ENCODE measurements around the gene AQP6. TPM values are rescaled to one million over a fixed set of nuclear protein-coding genes. Genes with fewer than 3 reads are reported as not detected.

AQP6 gene
- total RNA-seq, 2 experiments from 2014 or later, result not detected

- Histone ChIP-seq H3K9me3 (ENCODE audit: low read length) (no peaks in the 10 kb centered on the region), H3K4me3 (ENCODE audit: low read depth, low read length, poor library complexity, severe bottlenecking) (no peak overlapping the region), H3K4me2 (ENCODE audit: low read length) (no peak overlapping the region), H4K20me1 (ENCODE audit: insufficient read depth, low read length) (peaks cover 16% of the 10 kb centered on the region), H3K4me1 (ENCODE audit: insufficient read depth, low read length, poor library complexity, severe bottlenecking) (peaks cover 28% of the 10 kb centered on the region), H3K79me2 (ENCODE audit: insufficient read depth, low read depth, low read length) (peaks cover 82% of the 10 kb centered on the region), H3K36me3 (ENCODE audit: insufficient read depth, low read length) (peaks cover 79% of the 10 kb centered on the region), H2AFZ (ENCODE audit: low read length) (no peak overlapping the region), H3K27ac (ENCODE audit: low read depth, low read length, poor library complexity, severe bottlenecking) (no peak overlapping the region), H3K9me2 (ENCODE audit: insufficient read depth, low read length) (no peaks in the 10 kb centered on the region)
- DNase-seq (ENCODE audit: low spot score), result no peak
- POLR2A ChIA-PET, result interaction anchor here (0.6 to 2.4 kb wide), 4 partner anchors 11 to 349 kb away, joined by 3 to 10 read pairs (median 3); no protein-coding TSS in a partner anchor
- CTCF ChIA-PET (ENCODE audit: unreplicated experiment), result interaction anchor here (0.9 kb wide), 1 partner anchor 13 kb away, joined by 3 read pairs; no protein-coding TSS in a partner anchor
- no TSS peak for BruUV-seq (replicated peaks)
- intact Hi-C loops (cut with micrococcal nuclease; ENCODE audit: unreplicated experiment), result no loop called here
- TF ChIP-seq EZH2phosphoT487 (IDR thresholded peaks at IDR 0.05; ENCODE audit: borderline replicate concordance, low read depth, low read length), result no peak
- TF ChIP-seq, protein P1, sequence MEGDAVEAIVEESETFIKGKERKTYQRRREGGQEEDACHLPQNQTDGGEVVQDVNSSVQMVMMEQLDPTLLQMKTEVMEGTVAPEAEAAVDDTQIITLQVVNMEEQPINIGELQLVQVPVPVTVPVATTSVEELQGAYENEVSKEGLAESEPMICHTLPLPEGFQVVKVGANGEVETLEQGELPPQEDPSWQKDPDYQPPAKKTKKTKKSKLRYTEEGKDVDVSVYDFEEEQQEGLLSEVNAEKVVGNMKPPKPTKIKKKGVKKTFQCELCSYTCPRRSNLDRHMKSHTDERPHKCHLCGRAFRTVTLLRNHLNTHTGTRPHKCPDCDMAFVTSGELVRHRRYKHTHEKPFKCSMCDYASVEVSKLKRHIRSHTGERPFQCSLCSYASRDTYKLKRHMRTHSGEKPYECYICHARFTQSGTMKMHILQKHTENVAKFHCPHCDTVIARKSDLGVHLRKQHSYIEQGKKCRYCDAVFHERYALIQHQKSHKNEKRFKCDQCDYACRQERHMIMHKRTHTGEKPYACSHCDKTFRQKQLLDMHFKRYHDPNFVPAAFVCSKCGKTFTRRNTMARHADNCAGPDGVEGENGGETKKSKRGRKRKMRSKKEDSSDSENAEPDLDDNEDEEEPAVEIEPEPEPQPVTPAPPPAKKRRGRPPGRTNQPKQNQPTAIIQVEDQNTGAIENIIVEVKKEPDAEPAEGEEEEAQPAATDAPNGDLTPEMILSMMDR (conservative IDR thresholded peaks at IDR 0.05; ENCODE audit: low read length), result no peak
These were observed 44.9 kb downstream of the AQP6 start for GRCh38 chr12:50017641-50018040.

GRCh38 chr12:50018154-50018553, 45.4 kb downstream of the AQP6 start:
- Histone ChIP-seq H3K4me2 (ENCODE audit: low read length) (no peak overlapping the region), H3K9me3 (ENCODE audit: low read length) (no peaks in the 10 kb centered on the region), H3K27ac (ENCODE audit: low read depth, low read length, poor library complexity, severe bottlenecking) (no peak overlapping the region), H2AFZ (ENCODE audit: low read length) (no peak overlapping the region), H3K79me2 (ENCODE audit: insufficient read depth, low read depth, low read length) (peaks cover 82% of the 10 kb centered on the region), H4K20me1 (ENCODE audit: insufficient read depth, low read length) (peaks cover 21% of the 10 kb centered on the region), H3K9me2 (ENCODE audit: insufficient read depth, low read length) (no peaks in the 10 kb centered on the region), H3K36me3 (ENCODE audit: insufficient read depth, low read length) (peaks cover 79% of the 10 kb centered on the region), H3K4me1 (ENCODE audit: insufficient read depth, low read length, poor library complexity, severe bottlenecking) (peaks cover 33% of the 10 kb centered on the region), H3K4me3 (ENCODE audit: low read depth, low read length, poor library complexity, severe bottlenecking) (no peak overlapping the region)
- intact Hi-C loops (cut with micrococcal nuclease; ENCODE audit: unreplicated experiment), result no loop called here
- ChIA-PET CTCF (ENCODE audit: unreplicated experiment) (interaction anchor here (0.9 kb wide), 1 partner anchor 13 kb away, joined by 3 read pairs; no protein-coding TSS in a partner anchor), POLR2A (interaction anchor here (0.7 to 2.4 kb wide), 3 partner anchors 9 to 219 kb away, joined by 3 to 10 read pairs (median 5); no protein-coding TSS in a partner anchor)
- no peak for TF ChIP-seq EZH2phosphoT487 (IDR thresholded peaks at IDR 0.05; ENCODE audit: borderline replicate concordance, low read depth, low read length)
- TF ChIP-seq, protein P1 (conservative IDR thresholded peaks at IDR 0.05; ENCODE audit: low read length), result no peak
- BruUV-seq (replicated peaks), result no TSS peak
- no peak for DNase-seq (ENCODE audit: low spot score)

DNA sequence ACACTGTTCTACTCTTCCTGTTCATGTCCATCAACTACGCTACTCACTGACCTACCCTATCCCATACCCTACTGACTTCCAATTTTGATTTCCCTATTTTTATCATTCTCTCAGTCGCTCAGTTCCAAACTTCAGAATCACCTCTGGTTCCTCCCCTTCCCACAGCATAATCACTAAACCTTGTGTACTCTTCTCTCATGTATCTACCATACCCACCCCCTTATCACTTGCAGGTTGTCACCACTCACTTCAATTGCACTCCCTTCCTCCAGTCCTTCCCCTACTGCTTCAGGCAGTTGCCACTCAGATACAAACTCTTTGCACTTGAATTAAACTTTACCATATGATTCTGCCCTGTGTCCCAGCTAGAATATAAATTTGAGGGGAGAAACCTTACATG, 46.2 kb downstream of the AQP6 start:
- H2AFZ ChIP-seq (ENCODE audit: low read length), result no peak overlapping the region
- no peak overlapping the region for H3K4me3 ChIP-seq (ENCODE audit: low read depth, low read length, poor library complexity, severe bottlenecking)
- H3K4me1 ChIP-seq (ENCODE audit: insufficient read depth, low read length, poor library complexity, severe bottlenecking), result peaks cover 42% of the 10 kb centered on the region
- TF ChIP-seq, protein P1 (conservative IDR thresholded peaks at IDR 0.05; ENCODE audit: low read length), result no peak
- TF ChIP-seq EZH2phosphoT487 (IDR thresholded peaks at IDR 0.05; ENCODE audit: borderline replicate concordance, low read depth, low read length), result no peak
- peaks cover 76% of the 10 kb centered on the region for H3K36me3 ChIP-seq (ENCODE audit: insufficient read depth, low read length)
- H4K20me1 ChIP-seq (ENCODE audit: insufficient read depth, low read length), result peaks cover 22% of the 10 kb centered on the region
- H3K9me2 ChIP-seq (ENCODE audit: insufficient read depth, low read length), result no peaks in the 10 kb centered on the region
- peaks cover 89% of the 10 kb centered on the region for H3K79me2 ChIP-seq (ENCODE audit: insufficient read depth, low read depth, low read length)
- CTCF ChIA-PET (ENCODE audit: unreplicated experiment), result no interaction called here
- H3K27ac ChIP-seq (ENCODE audit: low read depth, low read length, poor library complexity, severe bottlenecking), result no peak overlapping the region
- no peak overlapping the region for H3K4me2 ChIP-seq (ENCODE audit: low read length)
- H3K9me3 ChIP-seq (ENCODE audit: low read length), result no peaks in the 10 kb centered on the region
- no TSS peak for BruUV-seq (replicated peaks)
- POLR2A ChIA-PET, result interaction anchor here (0.9 to 2.4 kb wide), 2 partner anchors 10 to 13 kb away, joined by 5 to 10 read pairs; no protein-coding TSS in a partner anchor
- no peak for DNase-seq (ENCODE audit: low spot score)
- intact Hi-C loops (cut with micrococcal nuclease; ENCODE audit: unreplicated experiment), result no loop called here

Data from OCI-LY7 (cell line).